Measurements from ENCODE around the gene ZNF341.
A peak's percentile ranks its signal among the peaks of the same experiment; 100 is the strongest.

Gene ZNF341

GRCh38 chr20:33828326-33828844, 96.6 kb downstream of the ZNF341 start:
- no peak for DNase-seq

- DNase-seq: peak; percentile 22
Measured at GRCh38 chr20:33828967-33829560, 97.3 kb downstream of the ZNF341 start.

GRCh38 chr20:33829636-33830035, 97.8 kb downstream of the ZNF341 start:
- DNase-seq: no peak

- DNase-seq: peak; percentile 47
Measured at GRCh38 chr20:33830371-33830770, 98.6 kb downstream of the ZNF341 start.

DNA sequence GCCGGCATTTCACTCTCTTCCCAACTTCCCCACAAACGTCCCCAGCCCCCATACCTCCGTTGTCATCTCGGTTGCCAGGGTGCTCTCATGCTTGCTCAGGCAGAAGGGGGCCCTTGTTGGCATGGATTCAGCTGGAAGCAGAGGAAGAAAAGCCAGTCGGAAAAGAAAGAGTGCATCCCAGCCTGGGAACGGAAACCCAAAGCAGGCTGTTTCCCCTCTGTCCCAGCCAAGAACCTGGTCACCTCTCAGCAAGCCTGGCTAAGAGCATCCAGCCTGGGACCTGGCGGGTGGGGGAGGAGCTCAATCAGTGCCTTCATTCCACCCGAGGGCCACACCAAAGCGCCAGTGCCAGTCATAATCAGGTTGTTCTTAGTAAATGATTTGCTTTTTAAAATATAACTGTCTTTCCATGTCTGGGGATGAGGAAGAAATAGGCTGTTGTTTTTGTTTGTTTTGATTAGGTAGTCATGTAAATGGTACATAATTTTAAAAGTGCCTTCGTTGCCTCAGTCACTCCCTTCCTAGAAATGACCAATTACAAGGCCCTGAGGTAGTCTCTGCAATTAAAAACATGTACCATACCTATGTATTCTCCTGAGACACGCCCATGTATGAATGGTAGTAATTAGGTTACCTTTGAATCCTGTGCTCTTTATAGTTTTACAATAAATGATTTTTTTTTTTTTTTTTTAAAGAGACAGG, 100.5 kb downstream of the ZNF341 start:
- peak; percentile 40 for DNase-seq

GRCh38 chr20:33833333-33833732, 101.5 kb downstream of the ZNF341 start:
- no peak for DNase-seq

DNA sequence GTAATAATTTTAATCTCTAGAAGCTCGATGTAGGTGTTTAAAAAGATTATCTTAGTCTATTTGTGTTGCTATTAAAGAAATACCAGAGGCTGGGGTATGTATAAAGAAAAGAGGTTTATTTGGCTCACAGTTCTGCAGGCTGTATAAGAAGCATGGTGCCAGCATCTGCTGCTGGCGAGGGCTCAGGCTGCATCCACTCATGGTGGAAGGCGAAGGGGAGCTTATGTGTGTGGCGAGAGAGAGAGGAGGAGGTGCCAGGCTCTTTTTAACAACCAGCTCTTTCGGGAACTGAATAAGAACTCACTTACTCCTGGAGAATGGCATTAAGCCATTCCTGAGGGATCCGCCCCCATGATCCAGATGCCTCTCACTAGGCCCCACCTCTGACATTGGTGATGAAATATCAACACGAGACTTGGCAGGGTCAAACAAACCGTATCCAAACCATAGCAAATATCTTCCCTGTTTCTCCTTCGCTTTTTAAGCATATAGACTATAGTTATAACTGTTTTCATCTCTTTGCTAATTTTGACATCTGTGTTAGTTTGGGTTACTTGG, 103.9 kb downstream of the ZNF341 start:
- DNase-seq: no peak

GRCh38 chr20:33836277-33836676, 104.5 kb downstream of the ZNF341 start:
- no peak for DNase-seq

DNA sequence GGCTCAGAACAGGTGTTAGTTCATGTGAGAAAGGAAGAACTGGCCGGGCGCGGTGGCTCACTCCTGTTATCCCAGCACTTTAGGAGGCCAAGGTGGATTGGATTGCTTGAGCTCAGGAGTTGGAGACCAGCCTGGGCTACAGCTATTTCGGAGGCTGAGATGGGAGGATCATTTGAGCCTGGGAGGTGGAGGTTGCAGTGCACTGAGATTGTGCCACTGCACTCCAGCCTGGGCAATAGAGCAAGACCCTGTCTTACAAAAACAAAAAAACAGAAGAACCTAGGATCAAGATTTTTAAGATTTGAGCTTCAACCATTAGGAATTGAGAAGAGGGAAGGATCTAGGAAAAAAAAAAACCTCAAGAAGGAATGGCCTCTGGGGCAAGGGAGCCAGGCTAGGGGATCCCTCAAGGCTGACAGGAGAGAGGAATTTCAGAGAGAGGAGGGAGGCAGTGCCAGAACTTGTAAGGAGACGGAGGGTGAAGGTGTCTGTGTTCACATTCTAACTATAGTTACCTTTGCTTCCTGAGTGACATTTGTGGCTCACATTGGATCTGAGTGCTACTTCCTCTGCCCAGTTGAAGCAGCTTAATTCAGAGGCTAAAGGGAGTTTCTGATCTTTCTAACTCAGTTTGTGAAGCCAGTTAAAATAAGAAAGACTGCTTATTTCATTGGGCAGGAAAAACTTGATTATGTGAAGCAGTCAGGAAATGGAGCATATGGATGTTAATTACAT, 105.5 kb downstream of the ZNF341 start:
- no peak for DNase-seq

DNA sequence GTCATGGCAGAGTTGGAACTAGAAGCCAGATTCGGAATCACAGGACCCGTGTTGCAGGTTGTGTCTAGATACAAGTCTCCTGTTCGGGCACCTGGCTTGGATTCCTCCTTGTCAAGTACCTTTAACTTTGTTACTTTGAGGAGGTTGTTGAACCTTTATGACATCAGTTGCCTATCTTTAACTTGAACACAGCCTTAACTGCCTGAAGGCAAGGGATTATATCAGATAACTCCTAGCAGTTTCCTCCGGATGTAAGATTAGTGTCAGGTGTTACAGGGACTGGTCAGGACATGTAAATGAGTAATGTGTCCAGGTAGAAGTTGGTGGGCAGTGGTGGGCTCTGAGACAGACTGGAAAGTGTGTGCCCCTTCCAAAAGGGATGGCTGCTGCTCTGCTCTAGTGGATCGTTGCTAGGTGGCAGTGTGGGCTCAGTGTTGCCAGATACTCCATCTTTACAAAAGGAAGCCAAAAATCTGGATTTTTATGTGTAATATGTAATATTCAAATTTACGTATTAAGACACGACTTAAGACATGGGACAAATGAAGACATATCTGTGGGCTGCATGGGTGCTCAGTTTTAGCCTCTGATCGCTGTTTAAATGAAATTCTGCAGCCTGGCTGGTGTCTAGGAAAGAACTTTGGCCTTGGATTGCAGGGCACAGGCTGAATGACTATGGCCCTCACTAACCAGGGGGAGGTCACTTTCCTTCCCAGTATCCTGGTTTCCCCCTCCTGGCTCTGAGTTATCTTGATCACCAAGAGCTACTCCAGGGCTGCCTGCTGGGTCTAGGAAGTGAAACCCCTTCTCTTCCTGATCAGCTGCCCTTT, 106.5 kb downstream of the ZNF341 start:
- no peak for DNase-seq

- no peak for DNase-seq
Measured at GRCh38 chr20:33839591-33839990, 107.8 kb downstream of the ZNF341 start.

GRCh38 chr20:33840160-33840559, 108.4 kb downstream of the ZNF341 start:
- DNase-seq: no peak

- DNase-seq: no peak
Measured at GRCh38 chr20:33840759-33841435, 109.1 kb downstream of the ZNF341 start.

- no peak for DNase-seq
Measured at GRCh38 chr20:33841436-33841799, 109.6 kb downstream of the ZNF341 start.
